K562 (cell line): ENCODE data around the gene SLC22A12. TPM values are rescaled to one million over a fixed set of nuclear protein-coding genes. Genes with fewer than 3 reads are reported as not detected.

ENCODE experiments used
- ARHGAP35 ChIP-seq: fragments of 450-650 bp; IDR thresholded peaks from 2 replicates; pipeline ENCODE4 v1.6.1; 2018; ENCODE audit not compliant: partially characterized antibody
- ETV1 ChIP-seq: fragments of 450-650 bp; conservative IDR thresholded peaks from 2 replicates; pipeline ENCODE4 v1.6.1; 2016; ENCODE audit warnings: missing genetic modification characterization, control low read depth, low read depth, missing compliant biosample characterization
- FOXK1 ChIP-seq: sonication (generic); formaldehyde crosslinking; IDR thresholded peaks from 2 replicates; pipeline ENCODE4 v1.8.0; 2022; ENCODE audit warnings: missing genetic modification reagents, mild to moderate bottlenecking, borderline replicate concordance
- YBX1 ChIP-seq: fragments of 450-650 bp; IDR thresholded peaks from 2 replicates; pipeline ENCODE4 v1.7.1; 2016; ENCODE audit warnings: mild to moderate bottlenecking
- polyA plus RNA-seq, 8 experiments: library from polyadenylated mRNA; depleted of rRNA in 4 of 8; stranded (reverse) in 5 of 8; unstranded in 3 of 8; fragments of >200 nt; fragmentation: Nextera tagmentation in 2 of 8; fragmentation: Illumina TruSeq in 1 of 8; extraction: Ambion mirVana in 2 of 8; extraction: Trizol in 1 of 8; gene quantifications; 2 replicates each; pipeline versions ENCODE4 v1.2.1 to v1.2.3, GENCODE V29; 2011 to 2014; ENCODE audit warnings: inconsistent platforms in 1 of 8, missing spikeins in 1 of 8
- total RNA-seq, 7 experiments: library from RNA; depleted of rRNA in 6 of 7; stranded (reverse); fragments of >200 nt in 6 of 7; fragmentation: Illumina TruSeq in 2 of 7; extraction: Trizol in 2 of 7; gene quantifications; 2 replicates each; pipeline versions ENCODE4 v1.2.1 to v1.2.3, GENCODE V29; 2011 to 2021; ENCODE audit warnings: low replicate concordance in 1 of 7
- TF ChIP-seq, protein P1 (sequence below), 2 experiments: fragments of 450-650 bp in 1 of 2; sonication (generic) in 1 of 2; formaldehyde crosslinking in 1 of 2; IDR thresholded peaks; 2 replicates each; pipeline versions ENCODE4 v1.7.1 to v1.9.0; 2016 to 2022; ENCODE audit warnings: inconsistent platforms in 1 of 2, mild to moderate bottlenecking in 1 of 2, missing genetic modification reagents in 1 of 2

The SLC22A12 gene
- total and polyA plus RNA-seq, 9 of the 15 experiments (the other 6 are each of a cell fraction or from before 2014, with no cell fraction given) = not detected

DNA sequence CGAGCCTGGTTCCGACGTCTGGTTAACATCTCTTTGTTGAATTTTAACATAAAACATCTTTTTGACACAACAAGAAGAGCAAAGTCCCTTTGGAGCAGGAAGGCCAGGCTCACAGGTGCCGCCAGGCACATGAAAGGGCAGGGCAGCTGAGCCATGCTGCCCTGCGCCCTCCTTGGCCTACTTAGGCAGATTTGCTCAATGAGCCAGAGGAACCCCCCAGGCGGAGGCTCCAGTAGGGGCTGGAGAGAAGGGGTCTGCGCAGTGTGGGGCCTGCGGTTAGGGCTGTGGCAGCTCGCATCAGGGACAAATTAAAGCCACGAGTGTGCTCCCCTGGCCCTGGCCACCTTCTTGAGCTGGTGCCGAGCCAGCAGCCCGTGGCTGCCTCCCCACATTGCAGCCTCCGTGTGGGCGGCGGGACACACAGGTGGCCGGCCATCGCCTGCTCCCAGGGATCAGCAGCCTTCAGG is 9.9 kb upstream of the SLC22A12 start (continued):
- TF ChIP-seq, protein P1, sequence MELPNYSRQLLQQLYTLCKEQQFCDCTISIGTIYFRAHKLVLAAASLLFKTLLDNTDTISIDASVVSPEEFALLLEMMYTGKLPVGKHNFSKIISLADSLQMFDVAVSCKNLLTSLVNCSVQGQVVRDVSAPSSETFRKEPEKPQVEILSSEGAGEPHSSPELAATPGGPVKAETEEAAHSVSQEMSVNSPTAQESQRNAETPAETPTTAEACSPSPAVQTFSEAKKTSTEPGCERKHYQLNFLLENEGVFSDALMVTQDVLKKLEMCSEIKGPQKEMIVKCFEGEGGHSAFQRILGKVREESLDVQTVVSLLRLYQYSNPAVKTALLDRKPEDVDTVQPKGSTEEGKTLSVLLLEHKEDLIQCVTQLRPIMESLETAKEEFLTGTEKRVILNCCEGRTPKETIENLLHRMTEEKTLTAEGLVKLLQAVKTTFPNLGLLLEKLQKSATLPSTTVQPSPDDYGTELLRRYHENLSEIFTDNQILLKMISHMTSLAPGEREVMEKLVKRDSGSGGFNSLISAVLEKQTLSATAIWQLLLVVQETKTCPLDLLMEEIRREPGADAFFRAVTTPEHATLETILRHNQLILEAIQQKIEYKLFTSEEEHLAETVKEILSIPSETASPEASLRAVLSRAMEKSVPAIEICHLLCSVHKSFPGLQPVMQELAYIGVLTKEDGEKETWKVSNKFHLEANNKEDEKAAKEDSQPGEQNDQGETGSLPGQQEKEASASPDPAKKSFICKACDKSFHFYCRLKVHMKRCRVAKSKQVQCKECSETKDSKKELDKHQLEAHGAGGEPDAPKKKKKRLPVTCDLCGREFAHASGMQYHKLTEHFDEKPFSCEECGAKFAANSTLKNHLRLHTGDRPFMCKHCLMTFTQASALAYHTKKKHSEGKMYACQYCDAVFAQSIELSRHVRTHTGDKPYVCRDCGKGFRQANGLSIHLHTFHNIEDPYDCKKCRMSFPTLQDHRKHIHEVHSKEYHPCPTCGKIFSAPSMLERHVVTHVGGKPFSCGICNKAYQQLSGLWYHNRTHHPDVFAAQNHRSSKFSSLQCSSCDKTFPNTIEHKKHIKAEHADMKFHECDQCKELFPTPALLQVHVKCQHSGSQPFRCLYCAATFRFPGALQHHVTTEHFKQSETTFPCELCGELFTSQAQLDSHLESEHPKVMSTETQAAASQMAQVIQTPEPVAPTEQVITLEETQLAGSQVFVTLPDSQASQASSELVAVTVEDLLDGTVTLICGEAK (IDR thresholded peaks at IDR 0.05) = no peak
- TF ChIP-seq, protein P1 (CRISPR knock-in tag; IDR thresholded peaks at IDR 0.05) = no peak
- no peak for TF ChIP-seq ETV1 (tag)
- no peak for TF ChIP-seq FOXK1
- no peak for TF ChIP-seq YBX1
- TF ChIP-seq ARHGAP35 = no peak
